ENCODE measurements around the gene KRT83.

KRT83 gene

GRCh38 chr12:52320784-52321400 lies at the start of gene KRT83:
KRT83 (minus strand) TSS chr12:52321398; CDS start chr12:52321335, 63 bp downstream.
- H3K27me3 Mint-ChIP-seq = peaks cover 8% of the 10 kb centered on the region

GRCh38 chr12:52369809-52370208 lies 48.6 kb upstream of the KRT83 start:
- Mint-ChIP-seq H3K9me3 (peaks cover 5% of the 10 kb centered on the region), H3K4me1 (no peaks in the 10 kb centered on the region), H3K27me3 (peaks cover 2% of the 10 kb centered on the region), H3K27ac (no peak overlapping the region), H3K36me3 (ENCODE audit: low read depth) (no peaks in the 10 kb centered on the region), H3K4me3 (no peak overlapping the region)
- DNase-seq (no peak), ATAC-seq (no peak)

More at GRCh38 chr12:52320784-52321400, at the start of gene KRT83:
- Mint-ChIP-seq H3K9me3 (no peaks in the 10 kb centered on the region), H3K36me3 (ENCODE audit: low read depth) (no peaks in the 10 kb centered on the region), H3K4me1 (no peaks in the 10 kb centered on the region), H3K27ac (no peak within 1 kb of the TSS), H3K4me3 (no peak within 1 kb of the TSS)
- DNase-seq (no peak), ATAC-seq (no peak)

GRCh38 chr12:52369211-52369610 lies 48.0 kb upstream of the KRT83 start:
- no peak for ATAC-seq
- DNase-seq = no peak
- Mint-ChIP-seq H3K27me3 (peaks cover 2% of the 10 kb centered on the region), H3K9me3 (peaks cover 4% of the 10 kb centered on the region), H3K4me3 (no peak overlapping the region), H3K36me3 (ENCODE audit: low read depth) (no peaks in the 10 kb centered on the region), H3K4me1 (no peaks in the 10 kb centered on the region), H3K27ac (no peak overlapping the region)

GRCh38 chr12:52368508-52368907 lies 47.3 kb upstream of the KRT83 start:
- Mint-ChIP-seq H3K4me1 (no peaks in the 10 kb centered on the region), H3K9me3 (no peaks in the 10 kb centered on the region), H3K36me3 (ENCODE audit: low read depth) (no peaks in the 10 kb centered on the region), H3K27me3 (peaks cover 2% of the 10 kb centered on the region), H3K4me3 (no peak overlapping the region), H3K27ac (no peak overlapping the region)
- ATAC-seq (no peak), DNase-seq (no peak)

GRCh38 chr12:52367876-52368275 lies 46.7 kb upstream of the KRT83 start:
- ATAC-seq (no peak), DNase-seq (no peak)
- Mint-ChIP-seq H3K36me3 (ENCODE audit: low read depth) (no peaks in the 10 kb centered on the region), H3K27me3 (peaks cover 2% of the 10 kb centered on the region), H3K9me3 (no peaks in the 10 kb centered on the region), H3K4me3 (no peak overlapping the region), H3K4me1 (no peaks in the 10 kb centered on the region), H3K27ac (no peak overlapping the region)

GRCh38 chr12:52366738-52367485 lies 45.7 kb upstream of the KRT83 start, which contains the start of gene KRT85:
KRT85 (minus strand) TSS chr12:52367481; CDS start chr12:52367405, 76 bp downstream.
- Mint-ChIP-seq H3K27me3 (peaks cover 2% of the 10 kb centered on the region), H3K9me3 (no peaks in the 10 kb centered on the region), H3K4me3 (no peak within 1 kb of the TSS), H3K4me1 (no peaks in the 10 kb centered on the region), H3K27ac (no peak within 1 kb of the TSS), H3K36me3 (ENCODE audit: low read depth) (no peaks in the 10 kb centered on the region)
- no peak for ATAC-seq
- DNase-seq = no peak

- Mint-ChIP-seq H3K27me3 (peaks cover 2% of the 10 kb centered on the region), H3K27ac (no peak overlapping the region), H3K9me3 (no peaks in the 10 kb centered on the region), H3K36me3 (ENCODE audit: low read depth) (no peaks in the 10 kb centered on the region), H3K4me1 (peaks cover 3% of the 10 kb centered on the region), H3K4me3 (no peak overlapping the region)
- ATAC-seq = no peak
- no peak for DNase-seq
These were observed 43.8 kb upstream of the KRT83 start for GRCh38 chr12:52364901-52365489.

GRCh38 chr12:52364061-52364460 lies 42.9 kb upstream of the KRT83 start:
- Mint-ChIP-seq H3K4me3 (no peak overlapping the region), H3K27me3 (peaks cover 2% of the 10 kb centered on the region), H3K27ac (no peak overlapping the region), H3K9me3 (no peaks in the 10 kb centered on the region), H3K36me3 (ENCODE audit: low read depth) (no peaks in the 10 kb centered on the region), H3K4me1 (peaks cover 9% of the 10 kb centered on the region)
- no peak for ATAC-seq
- DNase-seq = no peak

- no peaks in the 10 kb centered on the region for H3K27me3 Mint-ChIP-seq
- ATAC-seq = no peak
- H3K9me3 Mint-ChIP-seq = no peaks in the 10 kb centered on the region
- DNase-seq = no peak
- no peaks in the 10 kb centered on the region for H3K36me3 Mint-ChIP-seq (ENCODE audit: low read depth)
- peaks cover 18% of the 10 kb centered on the region for H3K4me1 Mint-ChIP-seq
- no peak overlapping the region for H3K27ac Mint-ChIP-seq
- H3K4me3 Mint-ChIP-seq = no peak overlapping the region
These were observed 42.0 kb upstream of the KRT83 start for GRCh38 chr12:52363111-52363679.

GRCh38 chr12:52362118-52362726 lies 41.0 kb upstream of the KRT83 start:
- no peak for DNase-seq
- Mint-ChIP-seq H3K36me3 (ENCODE audit: low read depth) (no peaks in the 10 kb centered on the region), H3K4me1 (peaks cover 25% of the 10 kb centered on the region), H3K27me3 (no peaks in the 10 kb centered on the region), H3K9me3 (no peaks in the 10 kb centered on the region), H3K4me3 (no peak overlapping the region), H3K27ac (no peak overlapping the region)
- ATAC-seq = no peak

- Mint-ChIP-seq H3K27me3 (no peaks in the 10 kb centered on the region), H3K4me1 (peaks cover 25% of the 10 kb centered on the region), H3K36me3 (ENCODE audit: low read depth) (no peaks in the 10 kb centered on the region), H3K27ac (no peak overlapping the region), H3K4me3 (no peak overlapping the region), H3K9me3 (no peaks in the 10 kb centered on the region)
- no peak for ATAC-seq
- no peak for DNase-seq
These were observed 40.4 kb upstream of the KRT83 start for GRCh38 chr12:52361553-52361952.

- H3K4me3 Mint-ChIP-seq = no peak overlapping the region
- DNase-seq (no peak), ATAC-seq (no peak)
- H3K27ac Mint-ChIP-seq = no peak overlapping the region
- no peaks in the 10 kb centered on the region for H3K36me3 Mint-ChIP-seq (ENCODE audit: low read depth)
- no peaks in the 10 kb centered on the region for H3K27me3 Mint-ChIP-seq
- no peaks in the 10 kb centered on the region for H3K9me3 Mint-ChIP-seq
- H3K4me1 Mint-ChIP-seq = peaks cover 25% of the 10 kb centered on the region
These were observed 39.6 kb upstream of the KRT83 start for GRCh38 chr12:52360663-52361271.

GRCh38 chr12:52360106-52360662 lies 39.0 kb upstream of the KRT83 start:
- Mint-ChIP-seq H3K27me3 (no peaks in the 10 kb centered on the region), H3K27ac (no peak overlapping the region), H3K4me3 (no peak overlapping the region), H3K36me3 (ENCODE audit: low read depth) (no peaks in the 10 kb centered on the region), H3K4me1 (peaks cover 25% of the 10 kb centered on the region), H3K9me3 (no peaks in the 10 kb centered on the region)
- ATAC-seq (no peak), DNase-seq (no peak)

GRCh38 chr12:52359621-52360061 lies 38.4 kb upstream of the KRT83 start:
- ATAC-seq = no peak
- Mint-ChIP-seq H3K4me3 (no peak overlapping the region), H3K9me3 (no peaks in the 10 kb centered on the region), H3K4me1 (peaks cover 25% of the 10 kb centered on the region), H3K36me3 (ENCODE audit: low read depth) (no peaks in the 10 kb centered on the region), H3K27ac (no peak overlapping the region), H3K27me3 (no peaks in the 10 kb centered on the region)
- no peak for DNase-seq
